GM23338 (cell line): Measurements from ENCODE around the gene S100B. TPM values are rescaled to one million over a fixed set of nuclear protein-coding genes. Genes with fewer than 3 reads are reported as not detected.

Experiments used
- ATAC-seq: fragments of 200-7000 bp; cut with Tn5 transposase; 3 replicates; pipeline ENCODE4 v1.9.1; 2020
- DNase-seq: peaks from one replicate; pipeline ENCODE4 v3.0.0-alpha.2; 2015; ENCODE audit warnings: low spot score
- H2AFZ ChIP-seq: fragments of 200-600 bp; sonication (generic); 2 replicates; pipeline ENCODE4 v1.8.0; 2016; ENCODE audit warnings: antibody characterized with exemption, mild to moderate bottlenecking, moderate library complexity
- H3F3A ChIP-seq: fragments of 200-600 bp; sonication (generic); replicated peaks from 2 replicates; pipeline ENCODE4 v1.8.0; 2017; ENCODE audit warnings: antibody characterized with exemption, mixed run types, low read depth
- H3K27ac ChIP-seq: fragments of 200-600 bp; sonication (generic); 2 replicates; pipeline ENCODE4 v1.6.1; 2016; ENCODE audit warnings: low read depth
- H3K27me3 ChIP-seq: fragments of 200-600 bp; sonication (generic); 2 replicates; pipeline ENCODE4 v1.8.0; 2016; ENCODE audit warnings: mild to moderate bottlenecking, mixed run types, moderate library complexity; ENCODE audit not compliant: insufficient read depth
- H3K36me3 ChIP-seq: fragments of 200-600 bp; sonication (generic); 2 replicates; pipeline ENCODE4 v1.8.0; 2016; ENCODE audit warnings: mild to moderate bottlenecking; ENCODE audit not compliant: insufficient read depth
- H3K4me1 ChIP-seq: fragments of 200-600 bp; sonication (generic); 2 replicates; pipeline ENCODE4 v1.8.0; 2016; ENCODE audit warnings: mild to moderate bottlenecking, moderate library complexity; ENCODE audit not compliant: insufficient read depth
- H3K4me2 ChIP-seq: fragments of 200-600 bp; sonication (generic); 2 replicates; pipeline ENCODE4 v1.7.1; 2017; ENCODE audit warnings: mixed run types
- H3K4me3 ChIP-seq: fragments of 200-600 bp; sonication (generic); 2 replicates; pipeline ENCODE4 v1.6.1; 2016; ENCODE audit warnings: mixed run types
- H3K79me2 ChIP-seq: fragments of 200-600 bp; sonication (generic); replicated peaks from 2 replicates; pipeline ENCODE4 v1.8.0; 2017; ENCODE audit warnings: mild to moderate bottlenecking; ENCODE audit not compliant: insufficient read depth
- H3K9me2 ChIP-seq: fragments of 200-600 bp; sonication (generic); 2 replicates; pipeline ENCODE4 v1.8.0; 2017; ENCODE audit not compliant: insufficient read depth
- H4K20me1 ChIP-seq: fragments of 200-600 bp; sonication (generic); replicated peaks from 2 replicates; pipeline ENCODE4 v1.8.0; 2017; ENCODE audit warnings: mild to moderate bottlenecking; ENCODE audit not compliant: insufficient read depth
- H3K27ac Mint-ChIP-seq: 2 replicates; pipeline ENCODE4 v1.8.0; 2020; ENCODE audit warnings: inconsistent platforms, mild to moderate bottlenecking, moderate library complexity, mixed read lengths
- H3K27me3 Mint-ChIP-seq: 3 replicates; pipeline ENCODE4 v1.8.0; 2022; ENCODE audit warnings: low read depth, mild to moderate bottlenecking, moderate library complexity, mixed read lengths, inconsistent platforms; ENCODE audit not compliant: insufficient read depth, poor library complexity
- H3K36me3 Mint-ChIP-seq: 3 replicates; pipeline ENCODE4 v1.8.0; 2021; ENCODE audit warnings: low read depth, mild to moderate bottlenecking, inconsistent platforms, moderate library complexity, mixed read lengths
- H3K4me1 Mint-ChIP-seq: 3 replicates; pipeline ENCODE4 v1.8.0; 2020; ENCODE audit warnings: mild to moderate bottlenecking, inconsistent platforms, mixed read lengths
- H3K4me3 Mint-ChIP-seq: 3 replicates; pipeline ENCODE4 v1.8.0; 2021; ENCODE audit warnings: moderate library complexity, mild to moderate bottlenecking, inconsistent platforms, mixed read lengths
- H3K9me3 Mint-ChIP-seq: 3 replicates; pipeline ENCODE4 v1.8.0; 2020; ENCODE audit warnings: moderate library complexity, mild to moderate bottlenecking, inconsistent platforms, mixed read lengths
- CREB1 ChIP-seq: fragments of 250-450 bp; sonication (Bioruptor Pico); IDR thresholded peaks from 2 replicates; pipeline ENCODE4 v1.5.0; 2020; ENCODE audit warnings: low read depth, mild to moderate bottlenecking, moderate library complexity
- ETS1 ChIP-seq: IDR thresholded peaks from 2 replicates; pipeline ENCODE4 v1.6.1; 2016; ENCODE audit warnings: antibody characterized with exemption
- EZH2 ChIP-seq: fragments of 200-600 bp; sonication (generic); IDR thresholded peaks from one replicate; pipeline ENCODE4 v1.8.0; 2017; ENCODE audit warnings: antibody characterized with exemption, mild to moderate bottlenecking, low read depth; ENCODE audit not compliant: unreplicated experiment
- EZH2phosphoT487 ChIP-seq: fragments of 200-600 bp; sonication (generic); IDR thresholded peaks from one replicate; pipeline ENCODE4 v1.8.1; 2018; ENCODE audit warnings: antibody characterized with exemption; ENCODE audit not compliant: unreplicated experiment
- JUNB ChIP-seq: IDR thresholded peaks from one replicate; pipeline ENCODE4 v1.6.1; 2016; ENCODE audit warnings: antibody characterized with exemption; ENCODE audit not compliant: unreplicated experiment
- NANOG ChIP-seq: IDR thresholded peaks from 2 replicates; pipeline ENCODE4 v1.6.1; 2016; ENCODE audit warnings: antibody characterized with exemption, borderline replicate concordance
- POLR2AphosphoS5 ChIP-seq: IDR thresholded peaks from 2 replicates; pipeline ENCODE4 v1.6.1; 2016; ENCODE audit warnings: antibody characterized with exemption, low read depth
- STAT1 ChIP-seq: IDR thresholded peaks from one replicate; pipeline ENCODE4 v1.6.1; 2016; ENCODE audit warnings: antibody characterized with exemption; ENCODE audit not compliant: unreplicated experiment
- ZNF114 ChIP-seq: fragments of 250-450 bp; sonication (Bioruptor Pico); IDR thresholded peaks from 2 replicates; pipeline ENCODE4 v1.5.0; 2020; ENCODE audit warnings: mild to moderate bottlenecking, moderate library complexity
- ZNF331 ChIP-seq: fragments of 250-450 bp; sonication (Bioruptor Pico); IDR thresholded peaks from 2 replicates; pipeline ENCODE4 v1.5.0; 2020; ENCODE audit warnings: low read depth, mild to moderate bottlenecking, moderate library complexity
- polyA plus RNA-seq: library from polyadenylated mRNA; unstranded; fragments of >200 nt; fragmentation: Nextera tagmentation; extraction: Ambion mirVana; gene quantifications from 2 replicates; pipeline ENCODE4 v1.2.1, GENCODE V29; 2016
- total RNA-seq: library from RNA; depleted of rRNA; stranded (reverse); fragments of >200 nt; shearing (Covaris generic); gene quantifications from 2 replicates; pipeline ENCODE4 v1.2.3, GENCODE V29; 2014
- TF ChIP-seq, protein P1 (sequence below): IDR thresholded peaks from one replicate; pipeline ENCODE4 v1.6.1; 2018; ENCODE audit warnings: antibody characterized with exemption; ENCODE audit not compliant: unreplicated experiment
- TF ChIP-seq, protein P2 (sequence below), 2 experiments: fragments of 200-600 bp in 1 of 2; sonication (generic) in 1 of 2; conservative IDR thresholded peaks; 2 replicates each; pipeline versions ENCODE4 v1.5.1 to v1.6.1; 2016 to 2017; ENCODE audit warnings: antibody characterized with exemption in 2 of 2, low read depth in 2 of 2, mild to moderate bottlenecking in 2 of 2, moderate library complexity in 1 of 2

The S100B gene
- total and polyA plus RNA-seq, 2 experiments from 2014 or later, result 0.97 to 1.5 TPM

- no peaks in the 10 kb centered on the region for H3K4me1 ChIP-seq
- DNase-seq (no peak), ATAC-seq (no peak)
- 0 out of 2 replicates have a peak, but pooled peaks cover 6% of the 10 kb centered on the region for H3K9me2 ChIP-seq
- H3K27ac Mint-ChIP-seq, result no peak overlapping the region
- H3K4me3 ChIP-seq, result no peak overlapping the region
- no peaks in the 10 kb centered on the region for H3K4me1 Mint-ChIP-seq
- no peak overlapping the region for H3K27ac ChIP-seq
- 0 out of 3 replicates have a peak, but pooled peaks cover 5% of the 10 kb centered on the region for H3K9me3 Mint-ChIP-seq
- H3K4me2 ChIP-seq, result no peak overlapping the region
- peaks cover 14% of the 10 kb centered on the region for H3K36me3 ChIP-seq
- TF ChIP-seq STAT1 (no peak), CREB1 (no peak), EZH2phosphoT487 (no peak), NANOG (no peak), ZNF114 (CRISPR knock-in tag) (no peak), POLR2AphosphoS5 (no peak), EZH2 (no peak), JUNB (no peak), ETS1 (no peak), ZNF331 (CRISPR knock-in tag) (no peak)
- TF ChIP-seq, protein P1, sequence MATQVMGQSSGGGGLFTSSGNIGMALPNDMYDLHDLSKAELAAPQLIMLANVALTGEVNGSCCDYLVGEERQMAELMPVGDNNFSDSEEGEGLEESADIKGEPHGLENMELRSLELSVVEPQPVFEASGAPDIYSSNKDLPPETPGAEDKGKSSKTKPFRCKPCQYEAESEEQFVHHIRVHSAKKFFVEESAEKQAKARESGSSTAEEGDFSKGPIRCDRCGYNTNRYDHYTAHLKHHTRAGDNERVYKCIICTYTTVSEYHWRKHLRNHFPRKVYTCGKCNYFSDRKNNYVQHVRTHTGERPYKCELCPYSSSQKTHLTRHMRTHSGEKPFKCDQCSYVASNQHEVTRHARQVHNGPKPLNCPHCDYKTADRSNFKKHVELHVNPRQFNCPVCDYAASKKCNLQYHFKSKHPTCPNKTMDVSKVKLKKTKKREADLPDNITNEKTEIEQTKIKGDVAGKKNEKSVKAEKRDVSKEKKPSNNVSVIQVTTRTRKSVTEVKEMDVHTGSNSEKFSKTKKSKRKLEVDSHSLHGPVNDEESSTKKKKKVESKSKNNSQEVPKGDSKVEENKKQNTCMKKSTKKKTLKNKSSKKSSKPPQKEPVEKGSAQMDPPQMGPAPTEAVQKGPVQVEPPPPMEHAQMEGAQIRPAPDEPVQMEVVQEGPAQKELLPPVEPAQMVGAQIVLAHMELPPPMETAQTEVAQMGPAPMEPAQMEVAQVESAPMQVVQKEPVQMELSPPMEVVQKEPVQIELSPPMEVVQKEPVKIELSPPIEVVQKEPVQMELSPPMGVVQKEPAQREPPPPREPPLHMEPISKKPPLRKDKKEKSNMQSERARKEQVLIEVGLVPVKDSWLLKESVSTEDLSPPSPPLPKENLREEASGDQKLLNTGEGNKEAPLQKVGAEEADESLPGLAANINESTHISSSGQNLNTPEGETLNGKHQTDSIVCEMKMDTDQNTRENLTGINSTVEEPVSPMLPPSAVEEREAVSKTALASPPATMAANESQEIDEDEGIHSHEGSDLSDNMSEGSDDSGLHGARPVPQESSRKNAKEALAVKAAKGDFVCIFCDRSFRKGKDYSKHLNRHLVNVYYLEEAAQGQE, result no peak
- TF ChIP-seq, protein P2, sequence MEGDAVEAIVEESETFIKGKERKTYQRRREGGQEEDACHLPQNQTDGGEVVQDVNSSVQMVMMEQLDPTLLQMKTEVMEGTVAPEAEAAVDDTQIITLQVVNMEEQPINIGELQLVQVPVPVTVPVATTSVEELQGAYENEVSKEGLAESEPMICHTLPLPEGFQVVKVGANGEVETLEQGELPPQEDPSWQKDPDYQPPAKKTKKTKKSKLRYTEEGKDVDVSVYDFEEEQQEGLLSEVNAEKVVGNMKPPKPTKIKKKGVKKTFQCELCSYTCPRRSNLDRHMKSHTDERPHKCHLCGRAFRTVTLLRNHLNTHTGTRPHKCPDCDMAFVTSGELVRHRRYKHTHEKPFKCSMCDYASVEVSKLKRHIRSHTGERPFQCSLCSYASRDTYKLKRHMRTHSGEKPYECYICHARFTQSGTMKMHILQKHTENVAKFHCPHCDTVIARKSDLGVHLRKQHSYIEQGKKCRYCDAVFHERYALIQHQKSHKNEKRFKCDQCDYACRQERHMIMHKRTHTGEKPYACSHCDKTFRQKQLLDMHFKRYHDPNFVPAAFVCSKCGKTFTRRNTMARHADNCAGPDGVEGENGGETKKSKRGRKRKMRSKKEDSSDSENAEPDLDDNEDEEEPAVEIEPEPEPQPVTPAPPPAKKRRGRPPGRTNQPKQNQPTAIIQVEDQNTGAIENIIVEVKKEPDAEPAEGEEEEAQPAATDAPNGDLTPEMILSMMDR (conservative IDR thresholded peaks at IDR 0.05; ENCODE audit: low read depth in 2 of 2), result no peak
- no peak overlapping the region for H3K4me3 Mint-ChIP-seq
- H3K79me2 ChIP-seq, result no peaks in the 10 kb centered on the region; the same call in 1 of the 2 replicates
- no peaks in the 10 kb centered on the region for H3K27me3 ChIP-seq
- H2AFZ ChIP-seq, result no peak overlapping the region
- H4K20me1 ChIP-seq, result peaks cover 1% of the 10 kb centered on the region
- H3K27me3 Mint-ChIP-seq, result peaks cover 8% of the 10 kb centered on the region
- H3F3A ChIP-seq, result no peaks in the 10 kb centered on the region
- H3K36me3 Mint-ChIP-seq, result peaks cover 79% of the 10 kb centered on the region
Measured at GRCh38 chr21:46650476-46651098, 45.7 kb upstream of the S100B start.
